Omental fat pad (tissue), 4 donors: ENCODE measurements around the gene TADA2B. TPM values are rescaled to one million over a fixed set of nuclear protein-coding genes. Genes with fewer than 3 reads are reported as not detected.
"Not testable (repeated sequence)": the region's sequence is repeated elsewhere in the genome, so short reads cannot be mapped to it uniquely, and the experiment has no call there.

Experiments used
- ATAC-seq: fragments of 150-250 bp; one replicate; pipeline ENCODE4 v1.9.1; 2016; ENCODE audit warnings: mild to moderate bottlenecking, moderate library complexity; ENCODE audit not compliant: low FRiP score
- DNase-seq: peaks from one replicate; pipeline ENCODE4 v3.0.0-alpha.2; 2019; ENCODE audit warnings: low spot score
- total RNA-seq, 4 donors: library from RNA; depleted of rRNA; stranded (reverse); fragments of >200 nt; gene quantifications; one replicate each; pipeline ENCODE4 v1.1.0, GENCODE V29; 2016
- TF ChIP-seq, protein P1 (sequence below), 3 donors: fragments of 450-650 bp; IDR thresholded peaks; one replicate each; pipeline ENCODE4 v1.5.1; 2016 to 2017; ENCODE audit warnings: antibody characterized with exemption in 3 of 3, mild to moderate bottlenecking in 3 of 3, moderate library complexity in 2 of 3

TADA2B gene
- total RNA-seq, 4 donors from 2014 or later: 12.2 to 20.5 (median 16.5) TPM

DNA sequence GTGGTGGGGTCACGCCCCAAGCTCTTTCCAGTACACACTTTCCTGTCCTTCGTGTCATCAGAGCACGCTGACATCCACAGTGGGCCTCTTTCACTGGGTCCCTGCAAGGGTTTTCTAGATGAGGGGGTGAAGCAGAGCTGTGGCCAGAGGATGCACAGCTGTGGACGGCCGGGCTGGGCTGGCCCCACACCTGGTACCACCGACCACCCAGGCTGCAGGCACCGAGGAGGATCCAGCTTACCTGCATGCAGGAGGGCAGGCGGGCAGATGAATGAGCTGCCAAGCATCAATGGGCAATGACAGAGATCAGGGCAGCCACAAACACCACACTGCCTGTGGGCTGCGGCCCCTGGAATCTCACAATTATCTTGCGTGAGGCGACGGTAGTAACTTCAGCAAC, 34.2 kb downstream of the TADA2B start:
- DNase-seq (no peak), ATAC-seq (no peak)
- TF ChIP-seq, protein P1, sequence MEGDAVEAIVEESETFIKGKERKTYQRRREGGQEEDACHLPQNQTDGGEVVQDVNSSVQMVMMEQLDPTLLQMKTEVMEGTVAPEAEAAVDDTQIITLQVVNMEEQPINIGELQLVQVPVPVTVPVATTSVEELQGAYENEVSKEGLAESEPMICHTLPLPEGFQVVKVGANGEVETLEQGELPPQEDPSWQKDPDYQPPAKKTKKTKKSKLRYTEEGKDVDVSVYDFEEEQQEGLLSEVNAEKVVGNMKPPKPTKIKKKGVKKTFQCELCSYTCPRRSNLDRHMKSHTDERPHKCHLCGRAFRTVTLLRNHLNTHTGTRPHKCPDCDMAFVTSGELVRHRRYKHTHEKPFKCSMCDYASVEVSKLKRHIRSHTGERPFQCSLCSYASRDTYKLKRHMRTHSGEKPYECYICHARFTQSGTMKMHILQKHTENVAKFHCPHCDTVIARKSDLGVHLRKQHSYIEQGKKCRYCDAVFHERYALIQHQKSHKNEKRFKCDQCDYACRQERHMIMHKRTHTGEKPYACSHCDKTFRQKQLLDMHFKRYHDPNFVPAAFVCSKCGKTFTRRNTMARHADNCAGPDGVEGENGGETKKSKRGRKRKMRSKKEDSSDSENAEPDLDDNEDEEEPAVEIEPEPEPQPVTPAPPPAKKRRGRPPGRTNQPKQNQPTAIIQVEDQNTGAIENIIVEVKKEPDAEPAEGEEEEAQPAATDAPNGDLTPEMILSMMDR (IDR thresholded peaks at IDR 0.05): no peak

DNA sequence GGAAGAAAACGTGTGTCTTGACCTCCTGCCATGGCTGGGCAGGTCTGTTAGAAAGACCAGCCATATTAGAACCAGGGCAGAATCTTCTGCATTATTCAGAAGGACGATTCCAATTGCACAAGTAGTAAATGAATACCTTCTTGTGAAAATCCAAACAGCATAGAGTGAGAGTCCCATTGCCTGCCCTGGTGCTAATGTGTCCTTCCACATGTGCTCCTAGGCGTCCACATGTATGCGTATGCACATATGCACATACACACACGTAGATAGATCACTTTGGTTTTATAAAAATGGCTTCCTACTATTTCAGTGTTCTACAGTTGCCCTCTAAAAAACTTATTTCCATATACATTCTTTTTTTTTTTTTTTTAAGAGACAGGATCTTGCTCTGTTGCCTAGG, 34.9 kb downstream of the TADA2B start:
- DNase-seq (no peak), ATAC-seq (no peak)
- TF ChIP-seq, protein P1 (IDR thresholded peaks at IDR 0.05): no peak

DNA sequence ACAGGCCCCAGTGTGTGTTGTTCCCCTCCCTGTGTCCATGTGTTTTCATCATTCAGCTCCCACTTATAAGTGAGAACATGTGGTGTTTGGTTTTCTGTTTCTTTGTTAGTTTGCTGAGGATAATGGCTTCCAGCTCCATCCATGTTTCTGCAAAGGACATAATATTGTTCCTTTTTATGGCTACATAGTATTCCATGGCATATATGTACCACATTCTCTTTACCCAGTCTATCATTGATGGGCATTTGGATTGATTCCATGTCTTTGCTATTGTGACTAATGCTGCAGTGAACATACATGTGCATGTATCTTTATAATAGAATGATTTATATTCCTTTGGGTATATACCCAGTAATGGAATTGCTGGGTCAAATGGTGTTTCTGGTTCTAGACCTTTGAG, 36.3 kb downstream of the TADA2B start:
- ATAC-seq, DNase-seq: not testable (repeated sequence)

DNA sequence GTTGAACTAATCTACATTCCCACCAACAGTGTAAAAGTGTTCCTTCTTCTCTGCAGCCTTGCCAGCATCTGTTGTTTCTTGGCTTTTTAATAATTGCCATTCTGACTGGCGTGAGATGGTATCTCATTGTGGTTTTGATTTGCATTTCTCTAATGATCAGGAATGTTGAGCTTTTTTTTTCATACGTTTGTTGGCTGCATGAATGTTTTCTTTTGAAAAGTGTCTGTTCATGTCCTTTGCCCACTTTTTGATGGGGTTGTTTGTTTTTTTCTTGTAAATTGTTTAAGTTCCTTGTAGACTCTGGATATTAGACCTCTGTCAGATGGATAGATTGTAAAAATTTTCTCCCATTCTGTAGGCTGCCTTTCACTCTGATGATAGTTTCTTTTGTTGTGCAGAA, 36.7 kb downstream of the TADA2B start:
- not testable (repeated sequence) for ATAC-seq

DNA sequence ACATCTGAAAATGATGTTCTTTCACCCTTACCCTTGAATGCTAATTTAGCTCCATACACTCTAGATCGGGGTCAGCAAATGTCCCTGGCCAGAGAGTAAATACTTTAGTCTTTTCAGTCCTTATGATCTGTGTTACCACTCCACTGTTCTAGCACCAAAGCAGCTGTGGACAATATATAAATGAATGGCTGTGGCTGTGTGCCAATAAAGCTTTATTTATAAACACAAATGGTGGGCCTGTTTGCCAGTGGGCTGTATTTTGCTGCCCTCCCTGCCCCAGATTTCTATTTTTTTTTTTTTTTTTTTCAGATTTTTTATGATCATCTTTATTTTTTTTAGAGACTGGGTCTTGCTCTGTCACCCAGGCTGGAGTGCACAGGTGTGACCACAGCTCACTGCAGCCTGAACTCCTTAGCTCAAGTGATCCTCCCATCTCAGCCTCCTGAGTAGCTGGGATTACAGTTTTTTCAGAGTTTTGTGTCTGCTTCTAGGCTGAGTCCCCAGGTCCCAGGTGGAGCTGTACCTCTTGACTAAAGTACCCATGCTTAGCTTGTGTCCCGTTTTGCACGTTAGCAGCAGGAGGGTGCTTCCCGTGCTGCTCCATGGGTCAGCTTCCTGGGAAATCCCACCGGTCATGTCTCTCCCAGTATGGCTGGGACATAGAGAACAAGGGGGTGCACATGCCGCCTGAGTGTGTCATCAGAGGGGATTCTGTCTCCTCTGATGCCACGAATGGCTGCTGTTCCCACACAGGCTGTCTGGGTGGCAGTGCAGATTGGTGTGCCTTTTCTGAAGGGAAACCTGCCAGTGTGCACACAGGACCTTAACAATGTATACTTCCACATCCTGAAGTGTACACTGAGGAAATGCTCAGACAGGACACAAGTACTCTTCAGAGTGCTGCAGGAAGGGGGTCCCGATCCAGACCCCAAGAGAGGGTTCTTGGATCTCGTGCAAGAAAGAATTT, 40.7 kb downstream of the TADA2B start:
- ATAC-seq (no peak), DNase-seq (no peak)
- TF ChIP-seq, protein P1 (IDR thresholded peaks at IDR 0.05): no peak

More for the DNA sequence above, 36.7 kb downstream of the TADA2B start:
- not testable (repeated sequence) for DNase-seq

DNA sequence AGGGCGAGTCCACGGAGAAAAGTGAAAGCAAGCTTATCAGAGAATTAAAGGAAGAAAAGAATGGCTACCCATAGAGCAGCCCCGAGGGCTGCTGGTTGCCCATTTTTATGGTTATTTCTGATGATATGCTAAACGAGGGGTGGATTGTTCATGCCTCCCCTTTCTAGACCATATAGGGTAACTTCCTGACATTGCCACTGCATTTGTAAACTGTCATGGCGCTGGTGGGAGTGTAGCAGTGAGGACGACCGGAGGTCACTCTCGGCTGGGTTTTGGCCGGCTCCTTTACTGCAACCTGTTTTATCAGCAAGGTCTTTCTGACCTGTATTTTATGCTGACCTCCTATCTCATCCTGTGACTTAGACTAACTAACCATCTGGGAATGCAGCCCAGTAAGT, 41.4 kb downstream of the TADA2B start:
- not testable (repeated sequence) for ATAC-seq, DNase-seq

DNA sequence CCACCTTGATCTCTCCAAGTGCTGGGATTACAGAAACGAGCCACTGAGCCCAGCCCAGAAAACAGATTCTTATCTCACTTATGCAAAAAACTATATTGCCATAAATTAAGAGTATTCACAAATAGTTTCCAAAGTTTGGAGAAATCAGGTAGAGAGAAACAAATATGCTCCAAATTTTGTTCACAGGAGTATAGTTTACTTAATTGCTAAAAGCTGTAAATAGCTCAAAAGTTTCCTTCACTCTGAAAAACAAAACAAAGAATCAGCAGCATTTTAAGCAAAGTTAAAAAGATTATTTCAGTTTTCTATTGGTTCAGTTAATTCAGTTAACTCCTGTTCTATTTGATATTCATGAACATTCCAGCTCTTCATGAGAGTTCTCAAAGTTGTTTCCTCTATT, 43.2 kb downstream of the TADA2B start:
- TF ChIP-seq, protein P1 (IDR thresholded peaks at IDR 0.05): no peak
- ATAC-seq (no peak), DNase-seq (no peak)

DNA sequence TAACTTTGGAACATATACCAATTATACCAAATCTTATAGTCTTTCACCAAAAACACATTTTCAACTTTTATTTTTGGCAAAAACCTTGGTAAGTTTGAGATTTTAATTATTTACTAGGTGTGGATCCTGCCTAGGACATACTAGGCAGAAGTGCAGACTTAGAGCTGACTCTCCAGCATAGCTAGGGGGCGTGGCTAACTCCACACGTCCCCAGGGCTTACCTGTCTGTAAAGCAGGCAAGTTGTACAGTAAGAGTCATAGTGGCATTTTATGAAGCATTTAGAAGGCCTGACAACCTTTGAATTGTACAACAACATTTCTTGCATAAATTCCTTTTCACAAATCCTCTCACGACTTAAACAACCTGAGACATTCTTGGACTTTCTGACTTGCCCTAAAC, 43.9 kb downstream of the TADA2B start:
- TF ChIP-seq, protein P1 (IDR thresholded peaks at IDR 0.05): no peak
- ATAC-seq: no peak
- no peak for DNase-seq
